Endothelial cell of umbilical vein (primary cell): ENCODE results near the gene PTPN3. TPM values are rescaled to one million over a fixed set of nuclear protein-coding genes. Genes with fewer than 3 reads are reported as not detected.
"Not testable (repeated sequence)": the region's sequence is repeated elsewhere in the genome, so short reads cannot be mapped to it uniquely, and the experiment has no call there.

Experiments used
- BruUV-seq: library from RNA; stranded (reverse); fragments of 400-500 nt; replicated peaks from 2 replicates; lab custom pipeline; 2021; lab: Mats Ljungman, UMichigan
- CTCF ChIA-PET: fragments of 300-600, 350-600 bp; sonication (Branson Sonifier 250); formaldehyde crosslinking; loops from one replicate; lab custom pipeline; 2021; ENCODE audit warnings: antibody characterized with exemption, inconsistent platforms; lab: Charles Lee
- POLR2A ChIA-PET: fragments of 300-600, 350-600 bp; sonication (Branson Sonifier 250); formaldehyde crosslinking; loops from one replicate; lab custom pipeline; 2021; ENCODE audit warnings: antibody characterized with exemption, inconsistent platforms; lab: Charles Lee
- DNase-seq: peaks from one replicate; pipeline ENCODE4 v3.0.0-alpha.2; 2011; ENCODE audit warnings: low read depth, low spot score
- FAIRE-seq: peaks from 2 replicates; lab custom pipeline; 2011; peaks lifted over from hg19 to GRCh38; lab: Jason Lieb, UNC
- H2AFZ ChIP-seq: 2 replicates; pipeline ENCODE4 v1.6.0; 2012; ENCODE audit warnings: low read depth, low read length, control low read depth, inconsistent platforms
- H3K27ac ChIP-seq: 2 replicates; pipeline ENCODE4 v1.5.1; 2011; ENCODE audit warnings: low read depth, mild to moderate bottlenecking, control low read depth, low read length, moderate library complexity; ENCODE audit not compliant: insufficient read depth
- H3K27me3 ChIP-seq, 2 experiments: 2 replicates each; pipeline versions ENCODE4 v1.6.0 to v1.6.1; 2011; ENCODE audit warnings: low read length in 2 of 2, mixed read lengths in 1 of 2; ENCODE audit not compliant: control insufficient read depth in 2 of 2, insufficient read depth in 2 of 2
- H3K36me3 ChIP-seq, 2 experiments: 2 replicates in 1 of 2; 3 replicates in 1 of 2; pipeline ENCODE4 v1.5.1; 2011; ENCODE audit warnings: low read length in 2 of 2, mild to moderate bottlenecking in 1 of 2, moderate library complexity in 1 of 2; ENCODE audit not compliant: control insufficient read depth in 2 of 2, insufficient read depth in 2 of 2; ENCODE audit errors: extremely low read depth in 1 of 2
- H3K4me1 ChIP-seq: 3 replicates; pipeline ENCODE4 v1.5.1; 2011; ENCODE audit warnings: mild to moderate bottlenecking, low read length; ENCODE audit not compliant: control insufficient read depth, insufficient read depth; ENCODE audit errors: extremely low read depth
- H3K4me2 ChIP-seq: 2 replicates; pipeline ENCODE4 v1.6.1; 2011; ENCODE audit warnings: low read length, control low read depth, mixed read lengths; ENCODE audit not compliant: insufficient read depth
- H3K4me3 ChIP-seq, 3 experiments: fragments of 200-600 bp in 1 of 3; sonication (generic), shearing (Covaris generic) in 1 of 3; replicated peaks in 1 of 3; 2 replicates each; pipeline ENCODE4 v1.5.1; 2011 to 2016; ENCODE audit warnings: control low read depth in 3 of 3, low read length in 3 of 3, mild to moderate bottlenecking in 2 of 3, inconsistent platforms in 1 of 3, low read depth in 1 of 3, moderate library complexity in 1 of 3; ENCODE audit not compliant: insufficient read depth in 1 of 3
- H3K79me2 ChIP-seq: 2 replicates; pipeline ENCODE4 v1.6.0; 2012; ENCODE audit warnings: low read length, inconsistent platforms; ENCODE audit not compliant: control insufficient read depth, insufficient read depth
- H3K9ac ChIP-seq: replicated peaks from 2 replicates; pipeline ENCODE3; 2011; ENCODE audit warnings: low read length, control low read depth; ENCODE audit not compliant: insufficient read depth; ENCODE audit errors: extremely low read depth
- H3K9me1 ChIP-seq: replicated peaks from 3 replicates; pipeline ENCODE4 v1.6.0; 2011; ENCODE audit warnings: mild to moderate bottlenecking, low read length; ENCODE audit not compliant: control insufficient read depth, insufficient read depth; ENCODE audit errors: extremely low read depth
- H3K9me3 ChIP-seq: replicated peaks from 2 replicates; pipeline ENCODE4 v1.5.1; 2012; ENCODE audit warnings: low read length, inconsistent platforms; ENCODE audit not compliant: control insufficient read depth, insufficient read depth
- H4K20me1 ChIP-seq: replicated peaks from 2 replicates; pipeline ENCODE3; 2011; ENCODE audit warnings: mild to moderate bottlenecking, low read length; ENCODE audit not compliant: control insufficient read depth, insufficient read depth; ENCODE audit errors: extremely low read depth
- EZH2 ChIP-seq: IDR thresholded peaks from 2 replicates; pipeline ENCODE4 v1.6.1; 2012; ENCODE audit warnings: borderline replicate concordance, low read depth, mild to moderate bottlenecking, moderate library complexity, low read length, inconsistent platforms; ENCODE audit not compliant: severe bottlenecking
- FOS ChIP-seq: IDR thresholded peaks from 2 replicates; pipeline ENCODE4 v1.6.1; 2011; ENCODE audit warnings: mild to moderate bottlenecking, low read length, moderate library complexity, borderline replicate concordance; ENCODE audit not compliant: insufficient read depth
- GATA2 ChIP-seq: IDR thresholded peaks from 2 replicates; pipeline ENCODE4 v1.7.0; 2011; ENCODE audit warnings: low read depth, mild to moderate bottlenecking, moderate library complexity, mixed read lengths, low read length; ENCODE audit not compliant: insufficient read length, insufficient read depth
- JUN ChIP-seq: IDR thresholded peaks from 2 replicates; pipeline ENCODE4 v1.6.1; 2011; ENCODE audit warnings: borderline replicate concordance, low read depth; ENCODE audit not compliant: insufficient read length, insufficient read depth
- MYC ChIP-seq: IDR thresholded peaks from one replicate; pipeline ENCODE4 v1.6.1; 2011; ENCODE audit warnings: mild to moderate bottlenecking, low read depth, low read length
- POLR2A ChIP-seq: IDR thresholded peaks from 2 replicates; pipeline ENCODE4 v1.6.1; 2012; ENCODE audit warnings: low read depth, mild to moderate bottlenecking, control low read depth, low read length
- POLR2AphosphoS5 ChIP-seq: IDR thresholded peaks from 2 replicates; pipeline ENCODE4 v1.6.1; 2012; ENCODE audit warnings: low read depth, mild to moderate bottlenecking, control low read depth, low read length, moderate library complexity; ENCODE audit not compliant: insufficient read depth
- dilution Hi-C: fragments of 300-500 bp; cut with MboI; formaldehyde crosslinking; loops from one replicate; pipeline ENCODE4 v1.15.0; 2019; ENCODE audit warnings: low sequenced_read_pairs; ENCODE audit not compliant: extremely low pct_ligation_motif_present
- intact Hi-C: fragments of 100-400 bp; cut with micrococcal nuclease; formaldehyde crosslinking; loops from one replicate; pipeline ENCODE4 v1.10.0; 2022
- polyA plus RNA-seq, 4 experiments: library from polyadenylated mRNA; depleted of rRNA in 3 of 4; stranded (reverse) in 3 of 4; unstranded in 1 of 4; fragments of >200 nt; gene quantifications; 2 replicates each; pipeline versions ENCODE4 v1.2.1 to v1.2.3, GENCODE V29; 2011 to 2012; ENCODE audit warnings: missing spikeins in 1 of 4
- total RNA-seq: library from RNA; stranded (reverse); gene quantifications from 2 replicates; pipeline ENCODE4 v1.2.3, GENCODE V29; 2021
- TF ChIP-seq, protein P1 (sequence below): IDR thresholded peaks from 2 replicates; pipeline ENCODE4 v1.6.1; 2011; ENCODE audit not compliant: insufficient read depth, insufficient read length
- TF ChIP-seq, protein P2 (sequence below), 2 donors: IDR thresholded peaks; 1 replicate in 1 of 2; 2 replicates in 1 of 2; pipeline ENCODE4 v1.5.1; 2011; ENCODE audit warnings: low read length in 2 of 2, mild to moderate bottlenecking in 2 of 2, moderate library complexity in 2 of 2, control low read depth in 1 of 2, inconsistent platforms in 1 of 2, low read depth in 1 of 2; ENCODE audit not compliant: insufficient read depth in 1 of 2; ENCODE audit errors: extremely low read depth in 1 of 2

The PTPN3 gene
- total and polyA plus RNA-seq, 2 donors (not counting 3 experiments of a cell fraction or from before 2014, with no cell fraction given), result 0.01 TPM; not detected in 1

- Histone ChIP-seq H3K9me3 (no peaks in the 10 kb centered on the region), H2AFZ (no peak overlapping the region), H3K36me3 (no peaks in the 10 kb centered on the region), H3K4me1 (no peaks in the 10 kb centered on the region), H3K4me2 (no peak overlapping the region), H3K27ac (no peak overlapping the region), H3K27me3 (no peaks in the 10 kb centered on the region), H3K9ac (no peak overlapping the region), H3K4me3 (no peak overlapping the region), H3K9me1 (no peaks in the 10 kb centered on the region), H3K79me2 (no peaks in the 10 kb centered on the region), H4K20me1 (no peaks in the 10 kb centered on the region)
- intact Hi-C loops (no loop called here), dilution Hi-C loops (no loop called here)
- no peak for DNase-seq
- CTCF ChIA-PET, result interaction anchor here (1.7 kb wide), 1 partner anchor 15 kb away, joined by 4 read pairs; no protein-coding TSS in a partner anchor
- no peak for TF ChIP-seq MYC
- no peak for TF ChIP-seq EZH2
- TF ChIP-seq, protein P1, sequence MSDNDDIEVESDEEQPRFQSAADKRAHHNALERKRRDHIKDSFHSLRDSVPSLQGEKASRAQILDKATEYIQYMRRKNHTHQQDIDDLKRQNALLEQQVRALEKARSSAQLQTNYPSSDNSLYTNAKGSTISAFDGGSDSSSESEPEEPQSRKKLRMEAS, result no peak
- TF ChIP-seq FOS, result no peak
- no peak for TF ChIP-seq JUN
- no peak for TF ChIP-seq POLR2AphosphoS5
- no peak for TF ChIP-seq POLR2A
- TF ChIP-seq, protein P2, sequence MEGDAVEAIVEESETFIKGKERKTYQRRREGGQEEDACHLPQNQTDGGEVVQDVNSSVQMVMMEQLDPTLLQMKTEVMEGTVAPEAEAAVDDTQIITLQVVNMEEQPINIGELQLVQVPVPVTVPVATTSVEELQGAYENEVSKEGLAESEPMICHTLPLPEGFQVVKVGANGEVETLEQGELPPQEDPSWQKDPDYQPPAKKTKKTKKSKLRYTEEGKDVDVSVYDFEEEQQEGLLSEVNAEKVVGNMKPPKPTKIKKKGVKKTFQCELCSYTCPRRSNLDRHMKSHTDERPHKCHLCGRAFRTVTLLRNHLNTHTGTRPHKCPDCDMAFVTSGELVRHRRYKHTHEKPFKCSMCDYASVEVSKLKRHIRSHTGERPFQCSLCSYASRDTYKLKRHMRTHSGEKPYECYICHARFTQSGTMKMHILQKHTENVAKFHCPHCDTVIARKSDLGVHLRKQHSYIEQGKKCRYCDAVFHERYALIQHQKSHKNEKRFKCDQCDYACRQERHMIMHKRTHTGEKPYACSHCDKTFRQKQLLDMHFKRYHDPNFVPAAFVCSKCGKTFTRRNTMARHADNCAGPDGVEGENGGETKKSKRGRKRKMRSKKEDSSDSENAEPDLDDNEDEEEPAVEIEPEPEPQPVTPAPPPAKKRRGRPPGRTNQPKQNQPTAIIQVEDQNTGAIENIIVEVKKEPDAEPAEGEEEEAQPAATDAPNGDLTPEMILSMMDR (IDR thresholded peaks at IDR 0.05; ENCODE audit: extremely low read depth in 1 of 2, insufficient read depth in 1 of 2, low read depth in 1 of 2, low read length in 2 of 2), result no peak
- TF ChIP-seq GATA2, result no peak
- BruUV-seq, result no TSS peak
- no peak for FAIRE-seq
- POLR2A ChIA-PET, result no interaction called here
Observed at GRCh38 chr9:109360771-109361170, 137.3 kb downstream of the PTPN3 start.

DNA sequence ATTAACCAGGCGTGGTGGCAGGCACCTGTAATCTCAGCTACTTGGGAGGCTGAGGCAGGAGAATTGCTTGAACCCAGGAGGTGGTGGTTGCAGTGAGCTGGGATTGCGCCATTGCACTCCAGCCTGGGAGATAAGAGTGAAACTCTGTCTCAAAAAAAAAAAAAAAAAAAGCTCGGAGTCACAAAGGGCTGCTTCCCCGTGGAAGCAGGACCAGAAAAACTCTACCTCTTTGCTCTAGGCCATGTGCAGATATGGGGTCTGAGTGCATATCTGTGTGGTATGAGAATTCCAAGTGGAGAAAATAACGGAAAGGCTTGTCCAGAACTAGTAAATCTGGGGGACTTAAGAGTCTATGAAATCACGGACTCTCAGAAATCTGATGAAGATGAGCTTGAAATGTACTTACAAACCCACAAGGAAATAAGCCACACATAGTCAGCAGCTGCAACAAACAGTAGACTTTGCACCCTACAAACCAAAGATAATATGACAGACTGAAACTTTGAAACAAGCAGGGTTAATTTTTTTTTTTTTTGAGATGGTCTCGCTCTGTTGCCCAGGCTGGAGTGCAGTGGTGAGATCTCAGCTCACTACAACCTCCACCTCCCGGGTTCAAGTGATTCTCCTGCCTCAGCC lies 139.0 kb downstream of the PTPN3 start:
- H3K4me3 ChIP-seq, intact Hi-C loops, H3K4me1 ChIP-seq, BruUV-seq, DNase-seq, H3K27ac ChIP-seq, H3K9me3 ChIP-seq, H3K36me3 ChIP-seq, H3K4me2 ChIP-seq, FAIRE-seq, H3K9me1 ChIP-seq, H3K9ac ChIP-seq, H3K79me2 ChIP-seq, H2AFZ ChIP-seq, H3K27me3 ChIP-seq, dilution Hi-C loops, H4K20me1 ChIP-seq, POLR2A ChIA-PET: not testable (repeated sequence)
- CTCF ChIA-PET, result interaction anchor here (1.7 kb wide), 1 partner anchor 14 kb away, joined by 4 read pairs; no protein-coding TSS in a partner anchor
